ENCODE data around the gene SDR42E1. TPM values are rescaled to one million over a fixed set of nuclear protein-coding genes. Genes with fewer than 3 reads are reported as not detected.

SDR42E1 gene
- total RNA-seq, 4 donors from 2014 or later: 1.8 to 3.3 (median 2.1) TPM

DNA sequence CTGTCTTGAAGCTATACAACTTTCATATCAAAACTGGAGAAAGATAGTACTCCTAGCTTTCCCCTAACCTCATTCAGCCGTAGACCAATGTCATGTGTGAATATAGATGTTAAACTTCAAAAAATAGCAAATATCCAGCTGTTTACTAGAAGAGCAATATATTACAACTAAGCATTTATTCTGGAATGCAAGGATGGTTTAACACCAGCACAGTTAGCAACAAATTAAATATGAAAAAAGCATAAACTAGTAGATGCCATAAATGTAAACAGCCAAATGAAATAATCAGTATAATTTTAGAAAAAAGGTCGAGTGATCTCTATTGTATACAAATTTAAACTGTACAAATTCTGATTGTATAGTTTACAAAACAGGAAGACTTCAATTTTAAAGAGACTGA lies 59.7 kb downstream of the SDR42E1 start:
- DNase-seq (ENCODE audit: low spot score) (no peak), ATAC-seq (ENCODE audit: low FRiP score) (no peak)
- TF ChIP-seq, protein P1, sequence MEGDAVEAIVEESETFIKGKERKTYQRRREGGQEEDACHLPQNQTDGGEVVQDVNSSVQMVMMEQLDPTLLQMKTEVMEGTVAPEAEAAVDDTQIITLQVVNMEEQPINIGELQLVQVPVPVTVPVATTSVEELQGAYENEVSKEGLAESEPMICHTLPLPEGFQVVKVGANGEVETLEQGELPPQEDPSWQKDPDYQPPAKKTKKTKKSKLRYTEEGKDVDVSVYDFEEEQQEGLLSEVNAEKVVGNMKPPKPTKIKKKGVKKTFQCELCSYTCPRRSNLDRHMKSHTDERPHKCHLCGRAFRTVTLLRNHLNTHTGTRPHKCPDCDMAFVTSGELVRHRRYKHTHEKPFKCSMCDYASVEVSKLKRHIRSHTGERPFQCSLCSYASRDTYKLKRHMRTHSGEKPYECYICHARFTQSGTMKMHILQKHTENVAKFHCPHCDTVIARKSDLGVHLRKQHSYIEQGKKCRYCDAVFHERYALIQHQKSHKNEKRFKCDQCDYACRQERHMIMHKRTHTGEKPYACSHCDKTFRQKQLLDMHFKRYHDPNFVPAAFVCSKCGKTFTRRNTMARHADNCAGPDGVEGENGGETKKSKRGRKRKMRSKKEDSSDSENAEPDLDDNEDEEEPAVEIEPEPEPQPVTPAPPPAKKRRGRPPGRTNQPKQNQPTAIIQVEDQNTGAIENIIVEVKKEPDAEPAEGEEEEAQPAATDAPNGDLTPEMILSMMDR (IDR thresholded peaks at IDR 0.05): no peak

GRCh38 chr16:81946206-81946605 lies 65.1 kb downstream of the SDR42E1 start:
- DNase-seq (ENCODE audit: low spot score) (no peak), ATAC-seq (ENCODE audit: low FRiP score) (no peak)
- TF ChIP-seq, protein P1 (IDR thresholded peaks at IDR 0.05): no peak

GRCh38 chr16:81945665-81946064 lies 65.6 kb downstream of the SDR42E1 start:
- no peak for DNase-seq (ENCODE audit: low spot score)
- no peak for ATAC-seq (ENCODE audit: low FRiP score)
- TF ChIP-seq, protein P1 (IDR thresholded peaks at IDR 0.05): no peak

GRCh38 chr16:81942007-81942601 lies 69.2 kb downstream of the SDR42E1 start:
- DNase-seq (ENCODE audit: low spot score): no peak
- TF ChIP-seq, protein P1 (IDR thresholded peaks at IDR 0.05): no peak
- no peak for ATAC-seq (ENCODE audit: low FRiP score)

DNA sequence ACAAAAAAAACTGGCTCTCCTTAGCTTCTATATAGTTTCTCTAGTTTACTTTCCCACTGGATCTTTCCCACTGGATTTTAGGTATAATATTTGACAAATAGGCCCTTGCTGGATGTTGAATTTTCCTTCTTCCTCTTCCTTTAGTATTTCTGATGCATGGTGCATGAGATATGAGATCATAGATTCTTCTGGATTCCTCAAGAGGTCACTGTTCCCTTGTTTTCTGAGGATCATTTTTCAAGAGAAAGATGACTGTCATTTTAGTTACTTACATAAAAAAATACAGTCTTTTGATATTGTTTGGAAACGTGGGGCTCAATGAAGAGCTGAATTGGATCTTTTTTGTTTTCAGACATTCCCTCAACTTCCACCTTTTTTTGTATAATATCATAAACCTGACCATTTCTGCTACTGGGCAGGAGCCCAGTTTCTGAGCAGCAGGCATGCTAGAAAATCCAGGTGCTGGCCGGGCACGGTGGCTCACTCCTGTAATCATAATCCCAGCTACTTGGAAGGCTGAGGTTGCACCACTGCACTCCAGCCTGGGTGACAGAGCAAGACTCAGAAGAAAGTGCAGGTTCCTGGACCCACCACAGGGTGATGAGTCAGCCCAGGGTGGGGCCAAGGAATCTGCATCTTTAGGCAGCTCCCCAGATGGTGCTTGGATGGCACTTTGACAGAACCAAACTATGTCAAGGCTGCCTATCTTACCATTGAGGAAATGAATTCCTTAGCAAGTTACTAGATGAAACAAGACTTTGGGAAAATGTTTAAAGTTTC lies 70.3 kb downstream of the SDR42E1 start:
- DNase-seq (ENCODE audit: low spot score) (no peak), ATAC-seq (ENCODE audit: low FRiP score) (peak; percentile 62)
- TF ChIP-seq, protein P1 (IDR thresholded peaks at IDR 0.05): no peak

- DNase-seq (ENCODE audit: low spot score): no peak
- ATAC-seq (ENCODE audit: low FRiP score): no peak
Measured at GRCh38 chr16:81939164-81940056, 71.9 kb downstream of the SDR42E1 start.

More at GRCh38 chr16:81939164-81940056, 71.9 kb downstream of the SDR42E1 start:
- TF ChIP-seq, protein P1 (IDR thresholded peaks at IDR 0.05): no peak

Other genes with a start within 250 kb of the SDR42E1 start
- 10 to 100 TPM in 3 of 4 donors, 1 to 10 TPM in 1; 8.3 to 59.6 (median 19.9) TPM for gene PLCG2, start 232.2 kb downstream of the SDR42E1 start, total RNA-seq
- 1 to 10 TPM in 2 of 4 donors, under 1 TPM in 1, not detected in 1; 0.94 to 5.7 (median 1.6) TPM for gene HSD17B2, start 23.8 kb upstream of the SDR42E1 start, total RNA-seq
- 10 to 100 TPM; 21.7 to 35.5 (median 34.3) TPM for gene MPHOSPH6, start 158.8 kb upstream of the SDR42E1 start, total RNA-seq